Daoy (cell line): Measurements from ENCODE around the gene PKP1. TPM values are rescaled to one million over a fixed set of nuclear protein-coding genes. Genes with fewer than 3 reads are reported as not detected.

Experiments used
- DNase-seq: peaks from one replicate; pipeline ENCODE4 v3.0.0-alpha.2; 2015; ENCODE audit warnings: low read depth
- total RNA-seq: library from RNA; depleted of rRNA; stranded (reverse); fragments of >200 nt; shearing (Covaris generic); gene quantifications from 2 replicates; pipeline ENCODE4 v1.2.3, GENCODE V29; 2014

PKP1 gene
- total RNA-seq, 1 experiment from 2014 or later = 0.34 TPM

DNA sequence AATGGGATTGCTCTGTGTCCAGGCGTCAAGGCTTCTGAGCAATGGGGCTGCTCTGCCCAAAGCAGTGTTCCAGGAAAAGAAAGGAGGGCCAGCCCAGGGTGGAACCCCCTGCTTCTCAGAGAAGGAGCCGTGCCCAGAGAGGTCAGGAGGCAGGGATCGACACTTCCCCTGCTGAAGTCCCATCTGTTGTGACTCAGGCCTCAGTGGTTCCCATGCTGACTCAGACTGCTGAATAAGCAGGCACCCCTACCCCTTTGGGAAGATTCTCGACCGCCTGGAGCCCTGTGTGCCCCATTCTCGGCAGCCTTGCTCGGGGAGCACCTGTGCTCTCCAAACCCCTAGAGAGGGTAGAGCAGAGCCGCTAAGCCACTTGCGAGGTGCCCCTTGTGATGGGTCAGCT, 23.9 kb downstream of the PKP1 start:
- DNase-seq = peak; percentile 67

GRCh38 chr1:201307760-201308499, 24.6 kb downstream of the PKP1 start:
- DNase-seq = peak; percentile 24

- peak; percentile 85 for DNase-seq
Observed at GRCh38 chr1:201309416-201309815, 26.1 kb downstream of the PKP1 start.

- DNase-seq = no peak
Observed at GRCh38 chr1:201310251-201310985, 27.1 kb downstream of the PKP1 start.

DNA sequence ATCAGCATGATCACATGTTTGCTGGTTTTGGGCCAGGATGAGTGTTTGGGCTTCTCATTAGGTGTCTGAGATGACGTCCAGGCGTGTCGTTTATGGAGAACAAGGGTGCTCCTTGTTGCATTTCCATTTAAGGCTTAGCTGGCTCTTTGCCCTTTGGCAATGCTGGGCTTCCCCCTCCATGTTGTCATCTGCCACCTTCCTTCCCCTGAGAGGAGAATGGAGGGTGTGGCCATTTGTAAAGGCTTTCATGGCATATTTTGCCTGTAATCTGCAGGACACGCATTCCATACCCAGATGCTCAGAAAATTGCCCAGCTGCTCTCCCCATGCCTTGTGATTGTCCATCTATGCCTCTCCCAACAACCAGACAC, 27.7 kb downstream of the PKP1 start:
- peak; percentile 88 for DNase-seq

GRCh38 chr1:201311356-201312011, 28.2 kb downstream of the PKP1 start:
- DNase-seq = peak; percentile 81

- no peak for DNase-seq
Observed at GRCh38 chr1:201312298-201312697, 29.0 kb downstream of the PKP1 start.

DNA sequence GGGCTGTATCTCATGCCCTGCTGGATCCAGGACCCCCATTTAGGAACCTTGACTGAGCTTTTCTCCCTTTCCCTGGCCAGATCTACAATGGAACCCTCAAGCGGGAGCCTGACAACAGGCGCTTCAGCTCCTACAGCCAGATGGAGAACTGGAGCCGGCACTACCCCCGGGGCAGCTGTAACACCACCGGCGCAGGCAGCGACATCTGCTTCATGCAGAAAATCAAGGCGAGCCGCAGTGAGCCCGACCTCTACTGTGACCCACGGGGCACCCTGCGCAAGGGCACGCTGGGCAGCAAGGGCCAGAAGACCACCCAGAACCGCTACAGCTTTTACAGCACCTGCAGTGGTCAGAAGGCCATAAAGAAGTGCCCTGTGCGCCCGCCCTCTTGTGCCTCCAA, 29.8 kb downstream of the PKP1 start:
- no peak for DNase-seq

DNA sequence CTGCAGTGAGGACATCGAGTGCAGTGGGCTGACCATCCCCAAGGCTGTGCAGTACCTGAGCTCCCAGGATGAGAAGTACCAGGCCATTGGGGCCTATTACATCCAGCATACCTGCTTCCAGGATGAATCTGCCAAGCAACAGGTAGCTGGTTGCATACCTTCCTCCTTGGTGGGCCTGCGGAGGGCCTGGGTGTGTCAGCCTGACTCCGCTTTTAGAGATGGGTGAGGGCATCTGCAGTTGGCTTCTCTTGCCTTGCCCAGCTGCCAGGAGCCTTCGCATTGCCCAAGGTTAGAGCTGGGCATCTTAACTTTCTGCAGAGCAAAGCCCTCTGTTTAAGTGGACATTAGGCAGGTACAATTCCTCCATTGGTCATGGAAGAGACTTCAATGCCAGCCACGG, 33.2 kb downstream of the PKP1 start:
- DNase-seq = no peak

- no peak for DNase-seq
Observed at GRCh38 chr1:201317551-201317950, 34.2 kb downstream of the PKP1 start.

DNA sequence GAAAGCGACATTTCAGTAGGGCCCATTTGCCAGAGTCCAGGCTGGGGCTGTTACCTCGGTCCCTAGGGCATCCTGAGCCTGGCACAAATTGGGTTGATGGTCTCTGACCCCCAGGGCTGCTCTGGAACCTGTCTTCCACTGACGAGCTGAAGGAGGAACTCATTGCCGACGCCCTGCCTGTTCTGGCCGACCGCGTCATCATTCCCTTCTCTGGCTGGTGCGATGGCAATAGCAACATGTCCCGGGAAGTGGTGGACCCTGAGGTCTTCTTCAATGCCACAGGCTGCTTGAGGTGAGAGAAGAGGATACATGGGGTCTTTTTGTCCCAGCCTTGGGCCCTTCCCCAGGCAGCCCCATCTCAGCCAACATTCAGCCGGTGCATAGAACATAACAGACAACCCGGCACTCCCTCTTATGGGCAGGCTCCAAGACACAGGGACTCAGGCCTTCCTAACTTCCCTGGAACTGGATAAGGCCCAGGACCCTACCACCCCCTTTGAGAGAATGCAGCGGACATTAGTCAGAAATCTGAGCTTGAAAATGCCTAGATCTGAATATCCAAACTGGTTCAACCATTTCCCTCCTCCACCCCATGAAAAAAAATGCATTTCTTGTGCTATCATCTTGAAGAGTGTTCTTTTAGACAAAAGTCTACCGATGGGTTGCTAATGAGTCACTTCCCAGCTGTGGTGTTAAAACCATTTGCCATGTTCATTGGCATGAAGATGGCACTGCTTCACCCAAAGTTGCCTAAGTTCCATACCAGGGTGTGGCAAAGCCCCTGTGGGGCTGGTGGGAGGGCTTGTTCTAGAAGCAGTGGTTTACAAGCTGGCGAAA, 35.4 kb downstream of the PKP1 start:
- no peak for DNase-seq

DNA sequence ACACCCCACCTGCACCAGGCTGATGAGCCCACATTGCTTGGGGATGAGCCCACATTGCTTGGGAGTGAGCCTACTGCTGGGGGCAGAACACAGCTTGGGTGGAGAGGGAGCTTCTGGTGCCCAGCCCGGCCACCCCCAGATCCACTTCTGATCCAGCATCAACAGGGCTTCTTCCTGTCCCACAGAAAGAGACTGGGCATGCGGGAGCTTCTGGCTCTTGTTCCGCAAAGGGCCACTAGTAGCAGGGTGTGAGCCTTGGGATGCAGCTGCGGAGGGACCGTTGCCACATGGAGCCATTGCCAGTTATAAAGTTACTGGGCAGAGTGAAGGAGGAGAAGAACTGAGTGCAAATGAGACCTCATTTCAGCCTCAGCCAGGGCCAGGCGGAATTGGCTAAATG, 36.3 kb downstream of the PKP1 start:
- DNase-seq = no peak

GRCh38 chr1:201320168-201320788, 37.0 kb downstream of the PKP1 start:
- DNase-seq = no peak

- DNase-seq = no peak
Observed at GRCh38 chr1:201321826-201322390, 38.6 kb downstream of the PKP1 start.

DNA sequence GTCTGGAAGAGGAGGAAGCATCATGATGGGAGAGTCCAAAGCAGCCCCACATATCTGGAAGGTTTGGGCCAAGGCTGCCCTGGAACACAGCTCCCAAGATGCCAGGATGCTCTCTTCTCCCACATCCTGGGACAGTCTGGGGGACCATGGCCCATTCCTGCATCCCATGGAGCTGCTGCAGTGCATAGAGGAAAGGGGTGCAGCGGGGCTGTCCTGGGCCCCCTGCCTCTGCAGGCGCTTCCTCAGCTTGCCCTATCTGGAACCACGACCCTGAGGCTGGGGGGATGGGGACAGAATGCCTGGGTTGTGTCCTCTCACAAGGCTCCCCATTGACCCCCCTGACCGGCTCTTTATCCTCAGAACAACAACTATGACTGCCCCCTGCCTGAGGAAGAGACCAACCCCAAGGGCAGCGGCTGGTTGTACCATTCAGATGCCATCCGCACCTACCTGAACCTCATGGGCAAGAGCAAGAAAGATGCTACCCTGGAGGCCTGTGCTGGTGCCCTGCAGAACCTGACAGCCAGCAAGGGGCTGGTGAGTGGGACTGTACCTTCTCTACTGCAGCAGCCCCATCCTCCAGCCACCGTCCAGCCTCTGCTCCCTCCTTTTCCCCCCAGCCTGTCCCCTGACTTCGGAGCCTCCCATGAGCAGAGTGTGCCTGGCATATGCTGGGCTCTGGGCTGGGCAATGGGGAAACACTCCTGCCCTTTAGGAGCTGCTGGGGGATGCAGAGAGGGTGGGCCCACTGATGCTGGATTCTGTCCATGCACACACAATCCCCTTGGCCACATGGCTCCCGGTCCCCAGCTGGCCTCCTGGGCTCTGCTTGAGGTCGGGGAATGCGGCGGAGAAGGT, 39.6 kb downstream of the PKP1 start:
- DNase-seq = no peak

GRCh38 chr1:201324306-201324705, 41.0 kb downstream of the PKP1 start:
- no peak for DNase-seq

- DNase-seq = no peak
Observed at GRCh38 chr1:201324821-201325677, 41.7 kb downstream of the PKP1 start.

DNA sequence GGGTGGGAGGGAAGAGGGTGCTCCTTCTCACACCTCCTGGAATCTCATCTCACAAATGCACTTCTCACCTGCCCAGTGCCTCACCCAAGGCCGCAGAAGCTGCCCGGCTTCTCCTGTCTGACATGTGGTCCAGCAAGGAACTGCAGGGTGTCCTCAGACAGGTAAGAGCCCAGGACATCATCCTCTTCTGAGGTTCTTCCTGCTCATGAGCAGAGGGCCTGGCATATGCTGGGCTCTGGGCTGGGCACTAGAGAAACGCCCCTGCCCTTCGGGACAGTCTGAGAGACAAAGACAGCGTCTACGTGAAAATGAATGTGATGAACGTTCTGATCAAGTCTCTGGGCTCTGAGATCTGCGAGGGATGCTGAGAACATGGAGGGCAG, 42.4 kb downstream of the PKP1 start:
- DNase-seq = no peak

DNA sequence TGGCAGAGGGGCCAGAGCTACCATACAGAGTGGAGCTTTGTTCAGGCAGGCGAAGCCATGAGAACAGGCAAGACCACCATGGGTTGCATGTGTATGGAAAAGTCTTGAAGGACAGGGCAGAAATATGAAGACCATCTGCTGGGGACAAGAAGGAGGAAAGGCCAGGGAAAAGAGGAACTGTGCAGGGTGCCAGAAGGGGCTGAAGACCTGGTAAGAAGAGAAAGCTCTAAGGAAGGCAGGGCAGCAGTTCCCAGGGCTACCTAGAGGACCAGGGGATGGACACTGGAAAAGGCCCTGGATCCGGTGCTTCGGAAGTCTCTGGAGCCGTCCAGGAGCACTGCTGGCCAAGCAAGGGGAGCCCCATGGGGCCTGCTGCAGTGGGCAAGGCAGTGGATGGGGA, 43.4 kb downstream of the PKP1 start:
- no peak for DNase-seq
